ENCODE data around the gene SMIM22.

SMIM22 gene

DNA sequence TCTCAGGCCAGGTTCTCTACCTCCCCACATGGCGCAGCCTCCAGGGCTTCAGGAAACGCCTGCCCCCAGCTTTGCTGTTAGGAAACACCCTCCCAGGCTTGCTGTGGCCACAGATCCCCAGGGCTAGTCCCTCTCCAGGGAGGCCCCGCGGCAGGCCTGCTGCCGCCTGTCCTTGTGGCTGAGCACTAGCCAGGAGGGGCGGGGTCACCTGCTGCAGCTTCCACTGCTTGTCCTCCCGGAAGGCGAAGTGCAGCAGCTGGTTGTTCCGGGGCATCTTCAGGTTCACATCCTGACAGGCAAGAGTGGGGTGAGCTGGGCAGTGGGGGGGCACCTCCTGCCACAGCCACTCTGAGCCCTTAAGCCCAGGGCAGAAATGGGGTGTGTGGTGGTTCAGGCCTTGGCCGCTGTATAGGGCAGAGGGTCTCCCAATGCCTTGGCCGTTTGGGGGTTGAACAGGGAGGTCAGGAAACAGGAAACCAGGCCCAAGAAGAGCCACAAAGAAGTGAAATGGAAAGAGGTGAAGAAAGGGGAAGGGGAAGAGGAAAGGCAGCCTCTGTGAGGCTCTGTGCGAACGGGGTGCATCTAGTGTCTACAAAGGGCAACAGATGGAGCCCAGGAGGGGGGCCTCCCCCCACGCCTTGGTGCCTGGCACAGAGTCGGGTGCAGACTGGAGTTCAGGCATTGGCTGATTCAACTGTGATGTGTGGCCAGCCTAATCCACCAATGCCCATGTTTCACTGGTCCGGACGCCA, 5.3 kb downstream of the SMIM22 start:
- no peaks in the 10 kb centered on the region for H3K9me3 ChIP-seq (ENCODE audit: severe bottlenecking)
- peak overlapping the region; percentile 63 for H3K4me3 ChIP-seq (ENCODE audit: low read depth, low read length)
- H3K27ac ChIP-seq = peak overlapping the region; percentile 95
- TF ChIP-seq, protein P1, sequence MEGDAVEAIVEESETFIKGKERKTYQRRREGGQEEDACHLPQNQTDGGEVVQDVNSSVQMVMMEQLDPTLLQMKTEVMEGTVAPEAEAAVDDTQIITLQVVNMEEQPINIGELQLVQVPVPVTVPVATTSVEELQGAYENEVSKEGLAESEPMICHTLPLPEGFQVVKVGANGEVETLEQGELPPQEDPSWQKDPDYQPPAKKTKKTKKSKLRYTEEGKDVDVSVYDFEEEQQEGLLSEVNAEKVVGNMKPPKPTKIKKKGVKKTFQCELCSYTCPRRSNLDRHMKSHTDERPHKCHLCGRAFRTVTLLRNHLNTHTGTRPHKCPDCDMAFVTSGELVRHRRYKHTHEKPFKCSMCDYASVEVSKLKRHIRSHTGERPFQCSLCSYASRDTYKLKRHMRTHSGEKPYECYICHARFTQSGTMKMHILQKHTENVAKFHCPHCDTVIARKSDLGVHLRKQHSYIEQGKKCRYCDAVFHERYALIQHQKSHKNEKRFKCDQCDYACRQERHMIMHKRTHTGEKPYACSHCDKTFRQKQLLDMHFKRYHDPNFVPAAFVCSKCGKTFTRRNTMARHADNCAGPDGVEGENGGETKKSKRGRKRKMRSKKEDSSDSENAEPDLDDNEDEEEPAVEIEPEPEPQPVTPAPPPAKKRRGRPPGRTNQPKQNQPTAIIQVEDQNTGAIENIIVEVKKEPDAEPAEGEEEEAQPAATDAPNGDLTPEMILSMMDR (IDR thresholded peaks at IDR 0.05; ENCODE audit: low read depth, low read length) = no peak
- DNase-seq = peak; percentile 94
- H3K36me3 ChIP-seq = peaks cover 72% of the 10 kb centered on the region
- H3K27me3 ChIP-seq (ENCODE audit: insufficient read depth, low read depth, severe bottlenecking) = no peaks in the 10 kb centered on the region

DNA sequence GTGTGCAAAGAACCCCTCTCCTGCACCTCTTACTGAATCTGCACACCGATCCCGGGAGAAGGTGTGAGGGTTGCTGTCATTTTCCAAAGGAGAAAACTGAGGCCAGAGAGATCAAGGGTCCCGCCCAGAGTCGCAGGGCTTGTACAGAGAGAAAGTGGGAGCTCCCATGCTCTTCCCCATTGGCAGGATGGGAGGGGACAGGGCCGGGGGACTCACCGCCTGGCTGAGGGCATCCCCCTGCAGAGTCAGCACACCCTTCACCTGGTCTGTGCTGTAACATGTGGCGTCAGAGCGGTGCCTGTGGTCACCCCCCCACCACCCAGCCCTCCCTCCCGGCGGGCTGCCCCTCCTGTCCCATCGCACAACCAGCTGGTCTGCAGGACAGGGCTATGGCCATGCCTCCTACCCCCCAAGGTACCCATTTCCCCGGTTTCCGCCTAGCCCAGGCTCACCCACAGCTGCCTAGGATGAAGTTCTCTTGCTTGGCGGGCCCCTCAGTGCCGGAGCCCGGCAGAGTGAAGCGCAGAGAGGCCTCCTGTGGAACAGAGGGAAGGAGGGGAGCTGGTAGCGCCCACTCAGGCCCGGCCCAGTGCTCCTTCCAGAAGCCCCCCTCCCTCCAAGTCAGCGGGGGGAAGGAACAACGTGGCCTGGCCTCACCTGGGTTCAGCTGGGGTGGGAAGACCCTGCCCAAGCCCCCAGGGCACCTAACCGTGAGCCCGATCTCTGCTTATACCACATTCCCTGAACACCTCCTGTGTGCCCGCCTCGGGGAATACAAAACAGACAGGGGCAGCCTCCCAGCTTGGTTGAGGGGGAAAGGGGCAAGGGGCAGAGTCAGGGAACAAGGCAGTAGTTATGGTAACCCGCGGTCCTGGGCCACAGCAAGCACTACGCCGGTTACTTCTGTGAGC, 6.1 kb downstream of the SMIM22 start:
- TF ChIP-seq, protein P1 (IDR thresholded peaks at IDR 0.05; ENCODE audit: low read depth, low read length) = no peak
- Histone ChIP-seq H3K27ac (peak overlapping the region; percentile 95), H3K36me3 (peaks cover 71% of the 10 kb centered on the region), H3K27me3 (ENCODE audit: insufficient read depth, low read depth, severe bottlenecking) (no peaks in the 10 kb centered on the region), H3K9me3 (ENCODE audit: severe bottlenecking) (no peaks in the 10 kb centered on the region), H3K4me3 (ENCODE audit: low read depth, low read length) (peak overlapping the region; percentile 63)
- DNase-seq = no peak

DNA sequence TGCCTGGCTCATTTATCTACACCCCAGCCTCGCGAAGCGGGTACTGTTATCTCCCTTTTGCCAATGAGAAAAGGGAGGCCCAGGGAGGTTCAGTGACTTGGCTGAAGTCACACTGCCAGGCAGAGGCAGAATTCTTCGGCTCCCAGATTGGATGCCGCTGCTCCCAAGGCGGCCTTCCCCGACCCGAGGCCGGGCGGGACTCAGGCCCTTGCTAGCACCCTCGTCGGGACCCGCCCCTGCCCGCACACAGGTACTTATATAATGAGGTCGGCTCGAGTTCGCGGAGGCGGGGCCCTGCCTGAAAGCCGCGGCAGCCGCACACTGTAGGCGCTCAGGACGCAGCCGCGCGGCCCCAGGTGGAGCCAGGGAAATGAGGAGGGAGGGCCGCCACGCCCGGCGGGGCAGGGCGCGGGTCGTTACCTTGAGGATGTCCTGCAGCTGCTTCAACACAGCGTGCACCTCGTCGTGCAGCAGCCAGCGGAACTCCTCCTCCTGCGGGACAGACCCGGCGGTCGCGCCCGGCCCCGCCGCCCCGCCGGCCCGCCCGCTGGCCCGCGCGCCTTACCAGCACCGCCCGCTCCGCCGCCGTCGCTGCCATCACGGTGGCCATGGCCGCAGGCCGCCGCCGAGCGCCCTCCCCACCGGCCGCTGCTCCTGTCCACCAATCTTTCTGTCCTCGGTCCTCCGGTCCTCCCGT, 6.9 kb downstream of the SMIM22 start, which contains the start of gene ROGDI:
ROGDI (minus strand) TSS at position 672 of the 697 bp plus-strand sequence; CDS start at position 610, 62 bp downstream.
- TF ChIP-seq, protein P1 (IDR thresholded peaks at IDR 0.05; ENCODE audit: low read depth, low read length) = no peak
- H3K27ac ChIP-seq = peak within 1 kb of the TSS; percentile 95
- H3K9me3 ChIP-seq (ENCODE audit: severe bottlenecking) = no peaks in the 10 kb centered on the region
- H3K36me3 ChIP-seq = peaks cover 72% of the 10 kb centered on the region
- peak; percentile 95 for DNase-seq
- H3K27me3 ChIP-seq (ENCODE audit: insufficient read depth, low read depth, severe bottlenecking) = no peaks in the 10 kb centered on the region
- peak within 1 kb of the TSS; percentile 63 for H3K4me3 ChIP-seq (ENCODE audit: low read depth, low read length)

DNA sequence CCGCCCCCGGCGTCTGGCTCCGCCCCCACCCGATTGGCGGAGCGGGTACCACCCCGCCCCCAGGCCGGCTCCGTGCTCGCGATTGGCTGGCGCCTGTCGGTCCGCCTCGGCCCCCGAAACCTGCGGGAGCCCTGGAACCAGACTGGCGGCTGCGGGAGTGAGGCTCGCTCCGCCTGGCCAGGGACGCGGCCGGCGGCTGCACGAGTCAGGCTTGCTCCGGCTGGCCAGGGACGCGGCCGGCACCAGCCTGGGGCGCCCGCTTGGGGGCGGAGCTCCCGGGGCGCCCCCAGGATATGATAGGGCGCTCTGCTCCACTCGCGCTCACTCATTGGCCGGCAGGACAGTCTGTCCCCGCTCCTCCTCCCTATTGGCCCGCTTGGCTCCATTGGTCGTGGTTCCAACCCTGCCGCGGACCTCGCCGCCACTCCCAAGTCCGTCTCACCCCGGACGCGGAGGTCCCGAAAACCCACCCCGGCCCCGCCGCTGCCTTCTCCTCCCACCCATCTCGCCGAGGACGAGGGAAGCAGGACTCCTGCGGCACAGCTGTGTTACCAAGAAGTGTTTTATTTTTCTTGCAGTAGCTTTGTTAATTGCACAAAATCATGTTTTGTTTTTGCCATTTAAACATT, 7.6 kb downstream of the SMIM22 start:
- Histone ChIP-seq H3K27ac (peak overlapping the region; percentile 95), H3K27me3 (ENCODE audit: insufficient read depth, low read depth, severe bottlenecking) (no peaks in the 10 kb centered on the region), H3K36me3 (peaks cover 72% of the 10 kb centered on the region), H3K4me3 (ENCODE audit: low read depth, low read length) (peak overlapping the region; percentile 63), H3K9me3 (ENCODE audit: severe bottlenecking) (no peaks in the 10 kb centered on the region)
- peak; percentile 95 for DNase-seq
- TF ChIP-seq, protein P1 (IDR thresholded peaks at IDR 0.05; ENCODE audit: low read depth, low read length) = no peak

DNA sequence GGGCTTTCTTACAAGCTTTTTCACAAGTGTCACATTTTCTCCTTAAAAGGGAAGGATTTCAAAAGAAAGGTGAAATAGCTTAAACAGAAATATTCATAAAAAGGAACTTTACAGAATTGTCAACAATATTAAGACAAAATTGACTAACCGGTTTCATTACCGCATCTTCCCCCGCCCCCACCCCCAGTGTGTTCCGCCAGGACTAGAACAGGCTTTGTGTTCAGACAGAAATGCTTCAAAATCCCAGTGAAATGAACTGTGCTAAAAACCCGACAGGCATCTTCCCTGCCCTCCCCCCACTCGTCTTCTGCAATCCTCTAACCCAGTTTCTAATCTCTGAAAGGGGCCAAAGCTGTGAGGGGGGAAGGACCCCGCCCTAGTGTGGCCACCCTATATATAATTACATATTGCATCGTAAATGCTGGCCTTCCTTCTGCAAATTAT, 8.3 kb downstream of the SMIM22 start:
- Histone ChIP-seq H3K27ac (peak overlapping the region; percentile 95), H3K36me3 (peaks cover 70% of the 10 kb centered on the region), H3K4me3 (ENCODE audit: low read depth, low read length) (peak overlapping the region; percentile 63), H3K9me3 (ENCODE audit: severe bottlenecking) (no peaks in the 10 kb centered on the region), H3K27me3 (ENCODE audit: insufficient read depth, low read depth, severe bottlenecking) (no peaks in the 10 kb centered on the region)
- TF ChIP-seq, protein P1 (IDR thresholded peaks at IDR 0.05; ENCODE audit: low read depth, low read length) = no peak
- peak; percentile 51 for DNase-seq
